IMR-90 (cell line): Measurements from ENCODE around the gene ADAM12.
A peak's percentile ranks its signal among the peaks of the same experiment; 100 is the strongest.

Source experiments
- CTCF ChIP-seq: conservative IDR thresholded peaks from 2 replicates; pipeline ENCODE4 v1.5.1; 2012; ENCODE audit warnings: mild to moderate bottlenecking, low read depth, low read length, improper control_type of control experiment
- FOS ChIP-seq: fragments of 150-350 bp; IDR thresholded peaks from 2 replicates; pipeline ENCODE4 v1.6.1; 2016; ENCODE audit warnings: low read depth, low read length

DNA sequence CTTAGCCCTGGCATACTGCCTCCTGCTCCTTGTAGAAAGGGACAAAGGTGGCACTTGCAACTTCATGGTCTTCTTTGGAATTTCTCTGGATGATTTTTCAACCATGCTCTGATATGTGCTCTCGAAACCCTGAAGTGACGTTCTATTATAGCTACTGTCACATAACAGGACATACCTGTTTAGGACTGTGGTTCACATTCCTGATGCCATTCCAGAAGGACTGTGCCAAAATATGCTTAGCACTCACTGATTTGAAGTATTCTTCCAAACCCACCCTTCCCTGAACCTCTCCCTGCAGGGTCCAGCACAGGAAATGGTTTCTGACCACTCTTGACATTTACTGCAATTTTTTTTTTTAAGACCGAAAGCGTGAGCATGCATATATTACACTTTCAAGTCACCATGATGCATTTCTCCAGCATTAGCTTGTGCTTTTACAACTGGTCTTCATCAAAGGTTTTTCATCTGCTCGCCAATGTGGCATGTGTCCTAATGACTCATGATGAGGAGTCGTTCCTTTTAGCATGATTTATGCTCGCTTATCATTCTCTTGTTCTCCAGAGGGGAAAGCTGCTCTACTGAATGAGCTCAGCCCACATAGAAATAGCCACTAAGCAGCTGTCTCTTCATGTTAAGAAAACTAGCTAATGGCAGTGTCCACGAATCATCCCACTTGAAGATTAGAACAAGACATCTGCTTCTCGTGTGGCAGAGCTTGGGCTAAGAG is 135.2 kb downstream of the ADAM12 start:
- TF ChIP-seq CTCF (no peak), FOS (peak; percentile 80)
